HCT116 (cell line): ENCODE data around the gene EPS8. TPM values are rescaled to one million over a fixed set of nuclear protein-coding genes. Genes with fewer than 3 reads are reported as not detected.
"Not testable (repeated sequence)": the region's sequence is repeated elsewhere in the genome, so short reads cannot be mapped to it uniquely, and the experiment has no call there.

Source experiments
- ATAC-seq: fragments of 200-7000 bp; cut with Tn5 transposase; 2 replicates; pipeline ENCODE4 v1.9.1; 2020; ENCODE audit warnings: mild to moderate bottlenecking, moderate library complexity
- BruUV-seq: library from RNA; stranded (reverse); fragments of 400-500 nt; replicated peaks from 2 replicates; lab custom pipeline; 2021; lab: Mats Ljungman, UMichigan
- CTCF ChIA-PET: fragments of 300-600 bp; sonication (Branson Sonifier 250); formaldehyde crosslinking; loops from one replicate; lab custom pipeline; 2021; ENCODE audit warnings: antibody characterized with exemption; lab: Charles Lee
- POLR2A ChIA-PET: fragments of 300-600, 350-600 bp; sonication (Branson Sonifier 250); formaldehyde crosslinking; loops from one replicate; lab custom pipeline; 2021; ENCODE audit warnings: antibody characterized with exemption; lab: Charles Lee
- RAD21 ChIA-PET, 2 experiments: fragments of 300-600 bp; sonication (Branson Sonifier 250); formaldehyde crosslinking; loops; one replicate each; lab custom pipeline; 2023; ENCODE audit warnings: low total read pairs in 2 of 2; ENCODE audit not compliant: uncharacterized antibody in 2 of 2, unreplicated experiment in 2 of 2, low non-redundant PET in 1 of 2; lab: Charles Lee
- DNase-seq: peaks from one replicate; pipeline ENCODE4 v3.0.0-alpha.2; 2010; ENCODE audit warnings: low read depth, low spot score
- H2AFZ ChIP-seq: fragments of 200-600 bp; shearing (Covaris generic), sonication (generic); 2 replicates; pipeline ENCODE4 v1.6.1; 2017; ENCODE audit warnings: low read depth, mixed run types, mixed read lengths, antibody characterized with exemption, low read length; ENCODE audit not compliant: poor library complexity, severe bottlenecking
- H3K27ac ChIP-seq: 2 replicates; pipeline ENCODE4 v1.5.1; 2012; ENCODE audit warnings: low read depth, low read length
- H3K27me3 ChIP-seq: fragments of 200-600 bp; sonication (generic); 2 replicates; pipeline ENCODE4 v1.6.1; 2016; ENCODE audit warnings: mixed run types, low read length, mixed read lengths; ENCODE audit not compliant: insufficient read depth
- H3K36me3 ChIP-seq, 2 experiments: fragments of 200-500 bp in 1 of 2; fragments of 200-600 bp in 1 of 2; sonication (Bioruptor generic) in 1 of 2; sonication (generic) in 1 of 2; 2 replicates each; pipeline versions ENCODE4 v1.5.1 to v1.6.1; 2014 to 2016; ENCODE audit warnings: low read length in 2 of 2, inconsistent platforms in 1 of 2, mixed read lengths in 1 of 2, mixed run types in 1 of 2; ENCODE audit not compliant: insufficient read depth in 2 of 2, control insufficient read depth in 1 of 2
- H3K4me1 ChIP-seq, 2 experiments: fragments of 200-600 bp in 1 of 2; sonication (generic) in 1 of 2; 2 replicates each; pipeline versions ENCODE4 v1.5.1 to v1.6.1; 2012 to 2017; ENCODE audit warnings: low read length in 2 of 2, inconsistent platforms in 1 of 2, mild to moderate bottlenecking in 1 of 2, mixed read lengths in 1 of 2, mixed run types in 1 of 2, moderate library complexity in 1 of 2; ENCODE audit not compliant: insufficient read depth in 2 of 2, control insufficient read depth in 1 of 2
- H3K4me2 ChIP-seq: fragments of 200-600 bp; sonication (generic); 2 replicates; pipeline ENCODE4 v1.6.1; 2017; ENCODE audit warnings: mixed run types, low read length, mixed read lengths
- H3K4me3 ChIP-seq, 2 experiments: fragments of 200-600 bp in 1 of 2; sonication (generic) in 1 of 2; replicated peaks in 1 of 2; 2 replicates each; pipeline ENCODE4 v1.5.1; 2011 to 2016; ENCODE audit warnings: low read length in 2 of 2, control low read depth in 1 of 2, low read depth in 1 of 2, mild to moderate bottlenecking in 1 of 2, mixed read lengths in 1 of 2, mixed run types in 1 of 2
- H3K79me2 ChIP-seq: fragments of 200-600 bp; sonication (generic); 2 replicates; pipeline ENCODE4 v1.6.1; 2017; ENCODE audit warnings: mild to moderate bottlenecking, mixed run types, low read length, moderate library complexity, mixed read lengths; ENCODE audit not compliant: insufficient read depth
- H3K9ac ChIP-seq: fragments of 200-600 bp; sonication (generic); 2 replicates; pipeline ENCODE4 v1.6.1; 2016; ENCODE audit warnings: low read length, mixed read lengths
- H3K9me2 ChIP-seq: fragments of 200-600 bp; sonication (generic), shearing (Covaris generic); 2 replicates; pipeline ENCODE4 v1.6.1; 2017; ENCODE audit warnings: mixed run types, mild to moderate bottlenecking, moderate library complexity; ENCODE audit not compliant: insufficient read depth
- H3K9me3 ChIP-seq, 2 experiments: fragments of 200-500 bp in 1 of 2; fragments of 200-600 bp in 1 of 2; sonication (Bioruptor generic) in 1 of 2; sonication (generic) in 1 of 2; 2 replicates each; pipeline ENCODE4 v1.6.1; 2014 to 2017; ENCODE audit warnings: low read length in 2 of 2, mixed read lengths in 2 of 2, inconsistent platforms in 1 of 2, low read depth in 1 of 2, mild to moderate bottlenecking in 1 of 2, mixed run types in 1 of 2, moderate library complexity in 1 of 2; ENCODE audit not compliant: control insufficient read depth in 1 of 2, insufficient read depth in 1 of 2
- H4K20me1 ChIP-seq: fragments of 200-600 bp; sonication (generic), shearing (Covaris generic); 2 replicates; pipeline ENCODE4 v1.6.1; 2017; ENCODE audit warnings: mixed run types, mild to moderate bottlenecking, moderate library complexity; ENCODE audit not compliant: insufficient read depth
- ATF3 ChIP-seq: IDR thresholded peaks from 2 replicates; pipeline ENCODE4 v1.6.1; 2012
- EGR1 ChIP-seq: IDR thresholded peaks from 2 replicates; pipeline ENCODE4 v1.6.1; 2012; ENCODE audit warnings: low read depth
- EZH2 ChIP-seq: fragments of 200-600 bp; sonication (generic); IDR thresholded peaks from 2 replicates; pipeline ENCODE4 v1.6.1; 2017; ENCODE audit warnings: antibody characterized with exemption, mixed run types
- EZH2phosphoT487 ChIP-seq: fragments of 200-600 bp; IDR thresholded peaks from 2 replicates; pipeline ENCODE4 v1.6.1; 2018; ENCODE audit warnings: antibody characterized with exemption, borderline replicate concordance
- MAX ChIP-seq: IDR thresholded peaks from 2 replicates; pipeline ENCODE4 v1.6.1; 2012
- SP1 ChIP-seq: IDR thresholded peaks from 2 replicates; pipeline ENCODE4 v1.6.1; 2012; ENCODE audit warnings: low read depth
- SRF ChIP-seq: IDR thresholded peaks from 2 replicates; pipeline ENCODE4 v1.6.1; 2012; ENCODE audit warnings: low read depth
- TCF7L2 ChIP-seq: IDR thresholded peaks from 2 replicates; pipeline ENCODE4 v1.7.0; 2011; ENCODE audit warnings: borderline replicate concordance, inconsistent platforms; ENCODE audit not compliant: insufficient read depth, insufficient read length; ENCODE audit errors: extremely low read depth
- YY1 ChIP-seq: IDR thresholded peaks from 2 replicates; pipeline ENCODE4 v1.6.1; 2011; ENCODE audit warnings: low read length, low read depth, moderate library complexity, mild to moderate bottlenecking; ENCODE audit not compliant: insufficient replicate concordance; ENCODE audit errors: extremely low read depth
- ZFX ChIP-seq: fragments of 450-650 bp; IDR thresholded peaks from 2 replicates; pipeline ENCODE4 v1.6.1; 2017
- ZNF274 ChIP-seq: fragments of 200-500 bp; sonication (Bioruptor generic); IDR thresholded peaks from 2 replicates; pipeline ENCODE4 v1.6.1; 2014; ENCODE audit warnings: mild to moderate bottlenecking, low read depth, low read length, inconsistent platforms
- intact Hi-C: fragments of 100-400 bp; cut with micrococcal nuclease; formaldehyde crosslinking; loops from 2 replicates; pipeline ENCODE4 v1.10.0; 2022
- total RNA-seq: library from RNA; stranded (reverse); gene quantifications from one replicate; pipeline ENCODE4 v1.2.1, GENCODE V29; 2021; ENCODE audit not compliant: unreplicated experiment

Gene EPS8
- total RNA-seq, 1 experiment from 2014 or later: 49.9 TPM

- intact Hi-C loops: no loop called here
- DNase-seq (no peak), ATAC-seq (no peak)
- TF ChIP-seq YY1: no peak
- POLR2A ChIA-PET: no interaction called here
- no TSS peak for BruUV-seq
- H3K4me3 ChIP-seq: no peak overlapping the region
- H3K9me3 ChIP-seq: no peaks in the 10 kb centered on the region
- H4K20me1 ChIP-seq: no peaks in the 10 kb centered on the region
- H3K9ac ChIP-seq: no peak overlapping the region
- H3K9me2 ChIP-seq: no peaks in the 10 kb centered on the region
- RAD21 ChIA-PET: no interaction called here
- H3K36me3 ChIP-seq: no peaks in the 10 kb centered on the region
- no peak overlapping the region for H2AFZ ChIP-seq
- no peak overlapping the region for H3K4me2 ChIP-seq
- H3K27ac ChIP-seq: no peak overlapping the region
- peaks cover 93% of the 10 kb centered on the region for H3K79me2 ChIP-seq
- peaks cover 0 to 13% of the 10 kb centered on the region in 2 experiments; a peak in 1 of 4 replicates for H3K4me1 ChIP-seq
- no peaks in the 10 kb centered on the region for H3K27me3 ChIP-seq
- CTCF ChIA-PET: no interaction called here
Measured at GRCh38 chr12:15751741-15752140, 37.4 kb downstream of the EPS8 start.

- Histone ChIP-seq H3K36me3 (no peaks in the 10 kb centered on the region), H3K9me2 (no peaks in the 10 kb centered on the region; the same call in 1 of the 2 replicates), H3K4me3 (no peak overlapping the region), H3K9ac (no peak overlapping the region), H3K27me3 (no peaks in the 10 kb centered on the region), H3K27ac (no peak overlapping the region), H3K4me2 (no peak overlapping the region), H2AFZ (no peak overlapping the region), H4K20me1 (no peaks in the 10 kb centered on the region), H3K79me2 (peaks cover 93% of the 10 kb centered on the region), H3K4me1 (peaks cover 0 to 11% of the 10 kb centered on the region in 2 experiments; a peak in 1 of 4 replicates), H3K9me3 (no peaks in the 10 kb centered on the region)
- TF ChIP-seq ZNF274: no peak
- TF ChIP-seq YY1: no peak
- TF ChIP-seq SRF: no peak
- no peak for TF ChIP-seq TCF7L2
- TF ChIP-seq EZH2phosphoT487: no peak
- no peak for TF ChIP-seq EGR1
- TF ChIP-seq SP1: no peak
- TF ChIP-seq ZFX: no peak
- no peak for TF ChIP-seq EZH2
- no peak for TF ChIP-seq MAX
- no peak for TF ChIP-seq ATF3
- ChIA-PET CTCF (no interaction called here), POLR2A (no interaction called here), RAD21 (no interaction called here)
- ATAC-seq (no peak), DNase-seq (no peak)
- intact Hi-C loops: no loop called here
- no TSS peak for BruUV-seq
Measured at GRCh38 chr12:15749937-15750336, 39.3 kb downstream of the EPS8 start.

DNA sequence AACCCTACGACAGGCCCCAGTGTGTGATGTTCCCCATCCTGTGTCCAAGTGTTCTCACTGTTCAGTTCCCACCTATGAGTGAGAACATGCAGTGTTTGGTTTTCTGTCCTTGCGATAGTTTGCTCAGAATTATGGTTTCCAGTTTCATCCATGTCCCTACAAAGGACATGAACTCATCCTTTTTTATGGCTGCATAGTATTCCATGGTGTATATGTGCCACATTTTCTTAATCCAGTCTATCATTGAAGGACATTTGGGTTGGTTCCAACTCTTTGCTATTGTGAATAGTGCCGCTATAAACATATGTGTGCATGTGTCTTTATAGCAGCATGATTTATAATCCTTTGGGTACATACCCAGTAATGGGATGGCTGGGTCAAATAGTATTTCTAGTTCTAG is 47.3 kb downstream of the EPS8 start:
- ATAC-seq, H3K27me3 ChIP-seq, POLR2A ChIA-PET, H3K4me3 ChIP-seq, H2AFZ ChIP-seq, DNase-seq, H3K4me2 ChIP-seq, BruUV-seq, H4K20me1 ChIP-seq, H3K9ac ChIP-seq, H3K36me3 ChIP-seq, RAD21 ChIA-PET, H3K9me2 ChIP-seq, H3K9me3 ChIP-seq, intact Hi-C loops, H3K4me1 ChIP-seq, H3K27ac ChIP-seq, CTCF ChIA-PET: not testable (repeated sequence)
- peaks cover 72% of the 10 kb centered on the region for H3K79me2 ChIP-seq
